ENCODE measurements around the gene MXRA7.
"Not testable (repeated sequence)": the region's sequence is repeated elsewhere in the genome, so short reads cannot be mapped to it uniquely, and the experiment has no call there.

The MXRA7 gene

GRCh38 chr17:76735006-76735405 lies 24.2 kb upstream of the MXRA7 start:
- DNase-seq: no peak

GRCh38 chr17:76734080-76734840 lies 23.5 kb upstream of the MXRA7 start:
- DNase-seq: no peak

- no peak for DNase-seq
Observed at GRCh38 chr17:76733618-76733957, 22.8 kb upstream of the MXRA7 start.

GRCh38 chr17:76732734-76733617 lies 22.2 kb upstream of the MXRA7 start:
- DNase-seq: no peak

- not testable (repeated sequence) for DNase-seq
Observed at GRCh38 chr17:76731800-76732733, 21.3 kb upstream of the MXRA7 start.

GRCh38 chr17:76727745-76728456 lies 17.1 kb upstream of the MXRA7 start:
- DNase-seq: no peak

GRCh38 chr17:76726776-76727718 lies 16.3 kb upstream of the MXRA7 start, which contains the start of gene METTL23:
Gene METTL23 (plus strand): TSS chr17:76726839. CDS start chr17:76729711, 2,872 bp downstream.
- no peak for DNase-seq

GRCh38 chr17:76726231-76726775 lies 15.5 kb upstream of the MXRA7 start, which contains the start of gene JMJD6:
Gene JMJD6 (minus strand): TSS chr17:76726606. CDS start chr17:76726475, 131 bp downstream.
- DNase-seq: peak; percentile 94 to 96

GRCh38 chr17:76725580-76726230 lies 14.9 kb upstream of the MXRA7 start:
- DNase-seq: peak in 1 of 2 donors; percentile 16

GRCh38 chr17:76723812-76724211 lies 13.0 kb upstream of the MXRA7 start:
- DNase-seq: no peak

GRCh38 chr17:76722977-76723376 lies 12.2 kb upstream of the MXRA7 start:
- DNase-seq: not testable (repeated sequence)

GRCh38 chr17:76722279-76722678 lies 11.5 kb upstream of the MXRA7 start:
- no peak for DNase-seq

- DNase-seq: no peak
Observed at GRCh38 chr17:76721463-76721862, 10.7 kb upstream of the MXRA7 start.

- DNase-seq: no peak
Observed at GRCh38 chr17:76720941-76721340, 10.2 kb upstream of the MXRA7 start.

- no peak for DNase-seq
Observed at GRCh38 chr17:76720211-76720610, 9.4 kb upstream of the MXRA7 start.

GRCh38 chr17:76718516-76718915 lies 7.8 kb upstream of the MXRA7 start:
- DNase-seq: no peak

- DNase-seq: no peak
Observed at GRCh38 chr17:76716839-76717215, 6.1 kb upstream of the MXRA7 start.

- no peak for DNase-seq
Observed at GRCh38 chr17:76716146-76716838, 5.5 kb upstream of the MXRA7 start.

GRCh38 chr17:76715496-76715830 lies 4.7 kb upstream of the MXRA7 start:
- no peak for DNase-seq

All from hippocampal formation (tissue), 2 donors.